Stimulated activated CD8-positive, alpha-beta memory T cell treated with anti-CD3 and anti-CD28 coated beads, Interleukin-7, amount 100 ng/mL, for 1 hour (primary cell): Measurements from ENCODE around the gene PDCD6IP.
"Not testable (repeated sequence)": the region's sequence is repeated elsewhere in the genome, so short reads cannot be mapped to it uniquely, and the experiment has no call there.

Experiments used
- DNase-seq, 2 donors: peaks; one replicate each; pipeline ENCODE4 v3.0.0-alpha.2; 2020; ENCODE audit warnings: low read depth in 2 of 2

Gene PDCD6IP

GRCh38 chr3:33855407-33855806 is 57.0 kb downstream of the PDCD6IP start:
- not testable (repeated sequence) for DNase-seq

GRCh38 chr3:33855884-33856546 is 57.6 kb downstream of the PDCD6IP start:
- no peak for DNase-seq

GRCh38 chr3:33857701-33858100 is 59.3 kb downstream of the PDCD6IP start:
- DNase-seq: not testable (repeated sequence)

GRCh38 chr3:33858131-33858530 is 59.7 kb downstream of the PDCD6IP start:
- no peak for DNase-seq

- DNase-seq: no peak
Measured at GRCh38 chr3:33860373-33861050, 62.1 kb downstream of the PDCD6IP start.

- no peak for DNase-seq
Measured at GRCh38 chr3:33865133-33865532, 66.7 kb downstream of the PDCD6IP start.

- no peak for DNase-seq
Measured at GRCh38 chr3:33868309-33868708, 69.9 kb downstream of the PDCD6IP start.

GRCh38 chr3:33869977-33870376 is 71.5 kb downstream of the PDCD6IP start:
- DNase-seq: no peak

- DNase-seq: no peak
Measured at GRCh38 chr3:33874815-33875214, 76.4 kb downstream of the PDCD6IP start.

GRCh38 chr3:33875680-33876079 is 77.2 kb downstream of the PDCD6IP start:
- DNase-seq: no peak

- DNase-seq: no peak
Measured at GRCh38 chr3:33877187-33877586, 78.8 kb downstream of the PDCD6IP start.

GRCh38 chr3:33879540-33879939 is 81.1 kb downstream of the PDCD6IP start:
- DNase-seq: no peak

GRCh38 chr3:33881156-33882064 is 83.0 kb downstream of the PDCD6IP start:
- DNase-seq: no peak

- DNase-seq: no peak
Measured at GRCh38 chr3:33882296-33882695, 83.9 kb downstream of the PDCD6IP start.

GRCh38 chr3:33883538-33883950 is 85.1 kb downstream of the PDCD6IP start:
- no peak for DNase-seq

- DNase-seq: no peak
Measured at GRCh38 chr3:33883951-33884561, 85.6 kb downstream of the PDCD6IP start.

- no peak for DNase-seq
Measured at GRCh38 chr3:33884701-33885100, 86.3 kb downstream of the PDCD6IP start.

- DNase-seq: no peak
Measured at GRCh38 chr3:33885496-33885895, 87.1 kb downstream of the PDCD6IP start.

- no peak for DNase-seq
Measured at GRCh38 chr3:33886015-33886414, 87.6 kb downstream of the PDCD6IP start.

GRCh38 chr3:33887478-33887877 is 89.0 kb downstream of the PDCD6IP start:
- DNase-seq: no peak

- DNase-seq: no peak
Measured at GRCh38 chr3:33889394-33890039, 91.1 kb downstream of the PDCD6IP start.

GRCh38 chr3:33892655-33893054 is 94.2 kb downstream of the PDCD6IP start:
- DNase-seq: no peak
